Mammary epithelial cell (primary cell): ENCODE results near the gene CTIF.

Experiments
- CTCF ChIP-seq, 2 donors: IDR thresholded peaks in 1 of 2; conservative IDR thresholded peaks in 1 of 2; 2 replicates each; pipeline ENCODE4 v1.5.1; 2011 to 2012; ENCODE audit warnings: inconsistent platforms in 2 of 2, low read length in 2 of 2, mild to moderate bottlenecking in 2 of 2, control low read depth in 1 of 2, low read depth in 1 of 2; ENCODE audit not compliant: insufficient read depth in 1 of 2; ENCODE audit errors: extremely low read depth in 1 of 2
- EZH2 ChIP-seq: IDR thresholded peaks from 2 replicates; pipeline ENCODE4 v1.6.1; 2012; ENCODE audit warnings: low read length, inconsistent platforms, borderline replicate concordance

- TF ChIP-seq CTCF (conservative IDR thresholded peaks at IDR 0.05 in 1 of 2, IDR thresholded peaks at IDR 0.05 in 1 of 2; ENCODE audit: extremely low read depth in 1 of 2, insufficient read depth in 1 of 2, low read depth in 1 of 2, low read length in 2 of 2) (no peak), EZH2 (no peak)
Measured at GRCh38 chr18:48803518-48803917, 264.7 kb downstream of the CTIF start.
